ENCODE measurements around the gene ADAP1. TPM values are rescaled to one million over a fixed set of nuclear protein-coding genes. Genes with fewer than 3 reads are reported as not detected.

ADAP1 gene
- total RNA-seq, 1 experiment from 2014 or later = 6.2 TPM

DNA sequence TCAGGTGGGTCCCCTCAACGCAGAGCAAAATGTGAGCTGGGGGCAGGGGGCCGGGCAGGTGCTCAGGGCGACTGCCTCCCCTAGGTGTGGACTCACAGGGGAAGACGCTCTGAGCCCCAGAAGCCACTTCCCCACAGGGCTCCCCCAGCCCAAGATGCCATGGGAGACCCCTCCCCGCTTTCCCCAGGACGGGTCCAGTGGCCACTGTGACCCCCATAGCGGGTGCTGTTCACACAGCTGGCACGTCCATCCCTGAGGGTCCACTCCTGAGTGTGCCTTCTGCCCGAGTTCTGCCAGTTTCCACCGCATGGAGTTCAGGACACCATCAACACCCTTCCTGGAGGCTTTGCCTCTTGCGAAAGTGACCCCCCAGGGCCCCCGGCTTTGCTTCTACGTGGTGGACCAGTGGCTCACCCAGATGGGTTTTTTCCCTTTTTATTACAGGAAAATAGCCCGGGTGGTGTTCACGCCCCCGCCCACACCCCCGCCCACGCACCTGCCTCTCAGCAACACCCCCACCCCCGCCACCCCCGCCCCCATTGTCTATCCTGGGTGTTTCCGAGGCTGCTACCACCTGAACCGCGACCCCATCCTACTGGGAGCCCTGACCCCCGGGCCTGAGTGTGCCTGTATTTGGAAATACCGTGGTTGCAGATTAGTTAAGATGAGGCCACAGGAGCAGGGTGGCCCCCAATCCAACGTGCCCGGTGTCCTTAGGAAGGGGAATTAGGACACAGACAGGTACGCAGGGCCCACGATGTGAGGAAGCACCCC is 32.0 kb downstream of the ADAP1 start:
- no peaks in the 10 kb centered on the region for H3K9me3 ChIP-seq (ENCODE audit: control insufficient read depth, low read depth, low read length)
- H3K23ac ChIP-seq (ENCODE audit: insufficient read length, low read depth, low read length) = no peak overlapping the region
- H2BK5ac ChIP-seq (ENCODE audit: insufficient read length, low read length) = no peak overlapping the region
- no peak overlapping the region for H2AK5ac ChIP-seq (ENCODE audit: insufficient read length, low read length)
- H3K79me1 ChIP-seq (ENCODE audit: insufficient read depth, low read depth, low read length, poor library complexity, severe bottlenecking) = no peaks in the 10 kb centered on the region
- Mint-ChIP-seq H3K27me3 (ENCODE audit: low read depth) (no peaks in the 10 kb centered on the region; the same call in 1 of the 2 replicates), H3K9me3 (no peaks in the 10 kb centered on the region; a peak in 1 of 5 replicates), H3K36me3 (ENCODE audit: insufficient read depth in 1 of 3, low read depth in 3 of 3) (no peaks in the 10 kb centered on the region), H3K4me3 (no peak overlapping the region), H3K4me1 (peaks cover 4 to 6% of the 10 kb centered on the region in 2 experiments; a peak in 3 of 4 replicates), H3K27ac (peak overlapping the region in 1 of 3 experiments; percentile 70; a peak in 1 of 7 replicates)
- no peak overlapping the region for H3K4me2 ChIP-seq (ENCODE audit: insufficient read depth, insufficient read length, low read length)
- H2AFZ ChIP-seq (ENCODE audit: low read length) = no peak overlapping the region
- TF ChIP-seq, protein P1, sequence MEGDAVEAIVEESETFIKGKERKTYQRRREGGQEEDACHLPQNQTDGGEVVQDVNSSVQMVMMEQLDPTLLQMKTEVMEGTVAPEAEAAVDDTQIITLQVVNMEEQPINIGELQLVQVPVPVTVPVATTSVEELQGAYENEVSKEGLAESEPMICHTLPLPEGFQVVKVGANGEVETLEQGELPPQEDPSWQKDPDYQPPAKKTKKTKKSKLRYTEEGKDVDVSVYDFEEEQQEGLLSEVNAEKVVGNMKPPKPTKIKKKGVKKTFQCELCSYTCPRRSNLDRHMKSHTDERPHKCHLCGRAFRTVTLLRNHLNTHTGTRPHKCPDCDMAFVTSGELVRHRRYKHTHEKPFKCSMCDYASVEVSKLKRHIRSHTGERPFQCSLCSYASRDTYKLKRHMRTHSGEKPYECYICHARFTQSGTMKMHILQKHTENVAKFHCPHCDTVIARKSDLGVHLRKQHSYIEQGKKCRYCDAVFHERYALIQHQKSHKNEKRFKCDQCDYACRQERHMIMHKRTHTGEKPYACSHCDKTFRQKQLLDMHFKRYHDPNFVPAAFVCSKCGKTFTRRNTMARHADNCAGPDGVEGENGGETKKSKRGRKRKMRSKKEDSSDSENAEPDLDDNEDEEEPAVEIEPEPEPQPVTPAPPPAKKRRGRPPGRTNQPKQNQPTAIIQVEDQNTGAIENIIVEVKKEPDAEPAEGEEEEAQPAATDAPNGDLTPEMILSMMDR (conservative IDR thresholded peaks at IDR 0.05) = no peak
- no peak overlapping the region for H2BK20ac ChIP-seq (ENCODE audit: low read depth, low read length, poor library complexity, severe bottlenecking)
- no CpG with 5 or more reads among the region's 29 CpGs for WGBS (ENCODE audit: extremely low coverage, insufficient read length, low lambda C conversion rate)
- no peak overlapping the region for H3K4ac ChIP-seq (ENCODE audit: low read depth, low read length)
- no peak overlapping the region for H2BK120ac ChIP-seq (ENCODE audit: low read depth, low read length, poor library complexity, severe bottlenecking)
- no peaks in the 10 kb centered on the region for H4K20me1 ChIP-seq (ENCODE audit: control insufficient read depth, insufficient read depth, insufficient read length)
- no peak overlapping the region for H3K18ac ChIP-seq (ENCODE audit: insufficient read length, low read depth, low read length)
- H4K91ac ChIP-seq (ENCODE audit: insufficient read length, low read depth, low read length) = no peak overlapping the region
- H2BK15ac ChIP-seq (ENCODE audit: low read depth, low read length) = no peak overlapping the region; the same call in 1 of the 2 replicates
- no peak overlapping the region for H3K56ac ChIP-seq (ENCODE audit: insufficient read length, low read depth, low read length)
- no peak overlapping the region for H2BK12ac ChIP-seq (ENCODE audit: insufficient read length, low read depth, low read length)
- H4K8ac ChIP-seq (replicated peaks; ENCODE audit: insufficient read length, low read depth, low read length) = no peak overlapping the region
- H3K14ac ChIP-seq (ENCODE audit: insufficient read depth, low read length) = no peak overlapping the region
- H3K27me3 ChIP-seq (ENCODE audit: insufficient read depth, low read length) = no peaks in the 10 kb centered on the region
- no peak overlapping the region for H3K9ac ChIP-seq (ENCODE audit: extremely low read depth, insufficient read length, low read length)
- H4K5ac ChIP-seq (ENCODE audit: insufficient read length, low read depth, low read length) = no peak overlapping the region
- H3K23me2 ChIP-seq (ENCODE audit: insufficient read length, low read depth, low read length, poor library complexity, severe bottlenecking) = no peaks in the 10 kb centered on the region
- no peaks in the 10 kb centered on the region for H3K4me1 ChIP-seq (ENCODE audit: insufficient read depth, low read length)
- H3T11ph ChIP-seq (ENCODE audit: low read length) = no peak overlapping the region
- H3K27ac ChIP-seq (ENCODE audit: insufficient read length, low read depth, low read length) = no peak overlapping the region
- no peak for DNase-seq
- no peaks in the 10 kb centered on the region for H3K79me2 ChIP-seq (ENCODE audit: insufficient read depth, low read length)

Data from H9 (cell line).